BLaER1 (cell line): ENCODE measurements around the gene ITPKB.
A peak's percentile ranks its signal among the peaks of the same experiment; 100 is the strongest.
"Not testable (repeated sequence)": the region's sequence is repeated elsewhere in the genome, so short reads cannot be mapped to it uniquely, and the experiment has no call there.

ENCODE experiments used
- H3K27ac ChIP-seq: shearing (Covaris generic); formaldehyde crosslinking; 2 replicates; pipeline ENCODE4 v1.8.1; 2022
- H3K27me3 ChIP-seq: shearing (Covaris generic); formaldehyde crosslinking; 2 replicates; pipeline ENCODE4 v1.8.1; 2022
- H3K36me3 ChIP-seq: shearing (Covaris generic); formaldehyde crosslinking; 2 replicates; pipeline ENCODE4 v1.8.1; 2022
- H3K4me1 ChIP-seq: shearing (Covaris generic); formaldehyde crosslinking; 2 replicates; pipeline ENCODE4 v1.8.1; 2022
- H3K4me2 ChIP-seq: shearing (Covaris generic); formaldehyde crosslinking; 2 replicates; pipeline ENCODE4 v1.8.1; 2022
- H3K4me3 ChIP-seq: shearing (Covaris generic); formaldehyde crosslinking; 2 replicates; pipeline ENCODE4 v1.8.1; 2022
- H3K9ac ChIP-seq: shearing (Covaris generic); formaldehyde crosslinking; 2 replicates; pipeline ENCODE4 v1.8.1; 2022
- H3K9me3 ChIP-seq: shearing (Covaris generic); formaldehyde crosslinking; 2 replicates; pipeline ENCODE4 v1.8.1; 2022
- H4K20me1 ChIP-seq: shearing (Covaris generic); formaldehyde crosslinking; 2 replicates; pipeline ENCODE4 v1.8.1; 2022
- Cebpa-rat ChIP-seq: shearing (Covaris generic); IDR thresholded peaks from 2 replicates; pipeline ENCODE4 v1.8.1; 2022

Gene ITPKB

DNA sequence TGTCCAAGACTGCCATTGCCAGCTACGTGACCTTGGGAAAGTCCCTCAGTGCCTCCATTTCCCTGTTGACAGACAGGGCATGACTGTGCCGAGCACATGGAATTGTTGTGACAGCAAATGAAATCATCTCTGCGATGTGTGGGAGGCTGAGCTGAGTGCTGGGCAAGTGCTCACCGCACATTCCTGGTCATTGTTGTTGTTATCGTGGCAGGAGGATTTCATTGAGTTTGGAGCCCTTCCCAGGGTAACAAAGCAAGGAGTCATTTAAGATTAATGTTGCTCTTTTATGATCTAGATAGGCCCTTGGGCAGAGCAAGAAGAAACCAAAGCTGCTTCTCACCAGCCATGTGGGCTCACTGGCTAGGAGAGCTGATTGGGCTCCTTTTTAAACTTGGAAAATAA is 39.6 kb upstream of the ITPKB start:
- H3K27me3 ChIP-seq: no peaks in the 10 kb centered on the region
- peaks cover 3% of the 10 kb centered on the region; the same call in 1 of the 2 replicates for H3K9me3 ChIP-seq
- no peak overlapping the region for H3K9ac ChIP-seq
- H4K20me1 ChIP-seq: no peaks in the 10 kb centered on the region
- H3K4me2 ChIP-seq: no peak overlapping the region
- no peak overlapping the region for H3K4me3 ChIP-seq
- no peaks in the 10 kb centered on the region for H3K36me3 ChIP-seq
- no peak for TF ChIP-seq Cebpa-rat
- no peak overlapping the region for H3K27ac ChIP-seq
- H3K4me1 ChIP-seq: no peaks in the 10 kb centered on the region

DNA sequence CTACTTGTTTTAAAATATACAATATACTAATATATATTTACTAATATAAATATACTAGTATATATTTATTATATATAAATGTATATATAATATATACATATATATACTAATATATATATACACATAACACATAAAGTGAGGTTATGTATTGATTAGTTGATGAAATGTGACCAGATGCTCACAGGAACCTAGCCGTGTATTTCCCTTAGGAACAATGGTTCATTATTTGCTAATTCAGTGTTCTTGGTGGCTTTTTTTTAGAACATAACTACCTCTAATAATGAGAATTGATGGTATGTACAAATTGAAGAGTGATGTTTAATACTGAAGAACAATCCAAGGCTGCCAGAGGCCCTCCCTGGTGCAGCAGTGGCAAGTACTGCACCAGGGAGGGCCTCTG is 37.9 kb upstream of the ITPKB start:
- Histone ChIP-seq H4K20me1 (no peaks in the 10 kb centered on the region), H3K27ac (no peak overlapping the region), H3K4me3 (no peak overlapping the region), H3K36me3 (no peaks in the 10 kb centered on the region), H3K4me1 (0 out of 2 replicates have a peak, but pooled peaks cover 9% of the 10 kb centered on the region), H3K9me3 (peaks cover 3% of the 10 kb centered on the region; the same call in 1 of the 2 replicates), H3K9ac (no peak overlapping the region), H3K27me3 (no peaks in the 10 kb centered on the region), H3K4me2 (no peak overlapping the region)
- no peak for TF ChIP-seq Cebpa-rat

DNA sequence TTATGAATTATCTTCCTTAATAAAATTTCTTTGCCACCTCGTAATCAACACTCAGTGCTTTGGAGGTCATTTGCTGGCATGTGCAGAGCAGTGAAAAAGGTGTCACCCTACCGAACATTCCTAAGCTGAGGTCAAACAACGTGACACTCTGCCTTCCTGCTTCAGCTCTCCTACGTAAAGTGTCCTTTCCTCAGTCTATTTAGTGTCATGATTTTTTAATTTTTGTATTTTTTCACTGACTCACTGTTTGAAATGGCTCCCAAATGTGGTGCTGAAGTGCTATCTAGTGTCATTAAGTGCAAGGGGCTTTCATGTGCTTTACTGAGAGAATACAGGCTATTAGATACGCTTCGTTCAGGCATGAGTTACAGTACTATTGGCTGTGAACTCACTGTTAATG is 37.0 kb upstream of the ITPKB start:
- Histone ChIP-seq H3K27ac (no peak overlapping the region), H3K4me2 (no peak overlapping the region), H3K36me3 (no peaks in the 10 kb centered on the region), H4K20me1 (no peaks in the 10 kb centered on the region), H3K4me1 (0 out of 2 replicates have a peak, but pooled peaks cover 9% of the 10 kb centered on the region), H3K9me3 (peaks cover 3% of the 10 kb centered on the region; the same call in 1 of the 2 replicates), H3K4me3 (no peak overlapping the region), H3K9ac (no peak overlapping the region), H3K27me3 (no peaks in the 10 kb centered on the region)
- TF ChIP-seq Cebpa-rat: no peak

DNA sequence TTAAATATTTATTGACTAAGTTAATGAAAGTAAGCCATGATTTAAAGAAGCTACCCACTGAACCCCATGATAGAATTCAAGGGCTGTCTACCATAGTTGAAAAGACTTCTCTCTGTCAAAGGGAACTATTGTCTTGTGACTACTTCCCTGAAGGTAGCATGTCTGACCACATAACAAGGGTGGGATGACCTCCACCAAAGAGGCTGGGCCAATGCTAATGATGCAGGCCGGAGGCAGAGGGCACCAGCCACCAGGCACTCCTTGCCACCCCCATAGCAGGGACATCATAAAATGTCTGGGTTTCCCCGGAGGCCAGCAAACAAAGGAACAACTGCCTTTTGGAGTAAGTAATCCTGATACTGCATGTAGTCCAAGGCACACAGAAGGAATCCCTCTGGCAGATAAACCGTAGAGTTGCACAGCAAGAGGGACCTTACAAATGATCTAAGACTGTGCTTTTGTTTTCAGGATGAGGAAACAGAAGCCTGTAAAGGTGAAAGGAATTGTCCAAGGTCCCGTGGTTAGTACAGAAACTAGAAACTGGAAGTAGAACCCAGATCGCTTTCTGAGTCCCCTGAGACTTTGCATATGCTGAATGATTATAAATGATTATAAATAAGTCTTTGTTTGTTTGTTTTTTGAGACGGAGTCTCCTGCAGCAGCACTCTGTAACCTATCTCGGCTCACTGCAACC is 33.5 kb upstream of the ITPKB start:
- H3K9me3 ChIP-seq: peaks cover 3% of the 10 kb centered on the region; the same call in 1 of the 2 replicates
- no peaks in the 10 kb centered on the region for H4K20me1 ChIP-seq
- H3K4me2 ChIP-seq: no peak overlapping the region
- no peak overlapping the region for H3K27ac ChIP-seq
- H3K4me3 ChIP-seq: no peak overlapping the region
- no peaks in the 10 kb centered on the region for H3K36me3 ChIP-seq
- TF ChIP-seq Cebpa-rat: no peak
- no peaks in the 10 kb centered on the region for H3K27me3 ChIP-seq
- H3K4me1 ChIP-seq: 0 out of 2 replicates have a peak, but pooled peaks cover 9% of the 10 kb centered on the region
- H3K9ac ChIP-seq: no peak overlapping the region

DNA sequence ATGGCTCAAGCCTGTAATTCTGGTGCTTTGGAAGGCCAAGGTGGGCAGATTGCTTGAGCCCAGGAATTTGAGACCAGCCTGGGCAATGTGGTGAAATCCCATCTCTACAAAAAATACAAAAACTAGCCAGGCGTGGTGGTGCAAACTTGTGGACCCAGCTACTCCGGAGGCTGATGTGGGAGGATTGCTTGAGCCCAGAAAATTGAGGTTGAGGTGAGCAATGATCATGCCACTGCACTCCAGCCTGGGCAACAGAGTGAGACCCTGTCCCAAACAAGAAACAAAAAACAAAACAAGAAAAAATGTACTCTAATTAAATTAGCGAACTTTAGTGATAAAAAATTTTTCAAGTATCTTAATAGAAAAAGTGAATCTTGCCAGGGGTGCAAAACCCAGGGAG is 28.1 kb upstream of the ITPKB start:
- H3K4me2 ChIP-seq, H4K20me1 ChIP-seq, H3K27me3 ChIP-seq, H3K9ac ChIP-seq, H3K36me3 ChIP-seq, H3K27ac ChIP-seq, H3K4me3 ChIP-seq, H3K9me3 ChIP-seq: not testable (repeated sequence)
- H3K4me1 ChIP-seq: peaks cover 10% of the 10 kb centered on the region

DNA sequence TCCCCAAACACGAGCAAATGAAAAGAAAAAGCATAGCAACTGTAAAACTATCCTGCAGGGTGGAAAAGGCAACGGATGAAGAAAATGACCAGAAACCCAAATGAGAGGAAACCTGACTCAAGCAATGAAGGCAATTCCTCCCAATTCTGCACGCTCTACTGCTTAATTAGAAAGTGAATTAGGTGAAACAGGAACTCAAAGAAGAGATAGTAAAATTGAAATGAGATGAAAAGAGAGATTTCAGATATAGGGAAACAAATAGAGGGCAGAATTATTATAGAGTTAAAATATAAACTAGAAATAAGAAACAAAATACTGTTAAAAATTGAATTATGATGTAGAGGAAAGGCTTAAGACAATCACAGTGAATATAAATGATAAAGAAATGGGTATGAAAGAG is 27.5 kb upstream of the ITPKB start:
- H3K27ac ChIP-seq: no peak overlapping the region

DNA sequence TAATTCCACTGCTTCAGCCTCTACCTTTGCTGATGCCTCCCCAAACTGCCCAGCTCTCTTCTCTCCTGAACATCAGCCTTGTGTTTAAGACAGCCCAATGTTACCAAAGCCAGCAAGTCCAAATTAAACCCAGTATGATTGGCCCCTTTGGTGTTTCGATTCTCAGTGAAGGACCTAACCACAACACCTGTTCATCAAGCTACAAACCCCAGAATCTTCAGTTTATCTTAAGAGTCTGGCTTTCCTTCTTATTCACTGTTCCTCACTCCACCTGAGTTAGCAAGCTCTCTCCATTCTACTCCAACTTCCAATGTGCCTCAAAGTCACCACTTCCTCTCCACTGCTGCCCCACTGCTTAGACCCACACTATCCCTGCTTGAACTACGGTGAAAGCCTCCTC is 25.5 kb upstream of the ITPKB start:
- no peaks in the 10 kb centered on the region for H3K9me3 ChIP-seq
- H3K27ac ChIP-seq: no peak overlapping the region
- no peak overlapping the region for H3K9ac ChIP-seq
- H3K36me3 ChIP-seq: no peaks in the 10 kb centered on the region
- TF ChIP-seq Cebpa-rat: no peak
- 0 out of 2 replicates have a peak overlapping the region, but pooled peaks have one; percentile 6 for H3K4me2 ChIP-seq
- H3K4me3 ChIP-seq: no peak overlapping the region
- H3K27me3 ChIP-seq: no peaks in the 10 kb centered on the region
- H3K4me1 ChIP-seq: peaks cover 10% of the 10 kb centered on the region
- H4K20me1 ChIP-seq: no peaks in the 10 kb centered on the region

More for the DNA sequence above, 27.5 kb upstream of the ITPKB start:
- no peak overlapping the region for H3K4me2 ChIP-seq
- peaks cover 10% of the 10 kb centered on the region for H3K4me1 ChIP-seq
- TF ChIP-seq Cebpa-rat: no peak
- H3K36me3 ChIP-seq: no peaks in the 10 kb centered on the region
- no peaks in the 10 kb centered on the region for H3K27me3 ChIP-seq
- H4K20me1 ChIP-seq: no peaks in the 10 kb centered on the region
- H3K9me3 ChIP-seq: no peaks in the 10 kb centered on the region
- no peak overlapping the region for H3K4me3 ChIP-seq
- H3K9ac ChIP-seq: no peak overlapping the region

DNA sequence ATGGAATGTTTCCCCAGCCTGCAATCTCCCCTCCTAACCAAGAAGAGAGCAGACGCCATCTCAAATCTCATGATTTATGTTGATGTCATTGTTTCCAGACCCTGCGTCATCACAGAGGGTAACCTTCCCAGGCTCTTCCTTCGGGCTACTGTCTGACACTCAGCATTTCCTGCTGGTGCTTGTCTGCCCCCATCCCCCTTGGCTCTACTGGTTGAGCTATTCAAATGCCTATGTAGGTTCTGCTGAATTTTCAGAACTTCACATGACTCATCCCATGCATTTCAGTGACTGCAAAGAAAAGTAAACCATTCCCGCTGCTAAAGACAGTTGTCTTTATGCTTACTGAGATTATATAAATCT is 24.8 kb upstream of the ITPKB start:
- Histone ChIP-seq H3K27me3 (no peaks in the 10 kb centered on the region), H3K4me1 (peaks cover 10% of the 10 kb centered on the region), H3K4me3 (no peak overlapping the region), H3K27ac (no peak overlapping the region), H3K9me3 (no peaks in the 10 kb centered on the region), H3K9ac (no peak overlapping the region), H3K36me3 (no peaks in the 10 kb centered on the region), H4K20me1 (no peaks in the 10 kb centered on the region), H3K4me2 (0 out of 2 replicates have a peak overlapping the region, but pooled peaks have one; percentile 6)
- TF ChIP-seq Cebpa-rat: no peak

DNA sequence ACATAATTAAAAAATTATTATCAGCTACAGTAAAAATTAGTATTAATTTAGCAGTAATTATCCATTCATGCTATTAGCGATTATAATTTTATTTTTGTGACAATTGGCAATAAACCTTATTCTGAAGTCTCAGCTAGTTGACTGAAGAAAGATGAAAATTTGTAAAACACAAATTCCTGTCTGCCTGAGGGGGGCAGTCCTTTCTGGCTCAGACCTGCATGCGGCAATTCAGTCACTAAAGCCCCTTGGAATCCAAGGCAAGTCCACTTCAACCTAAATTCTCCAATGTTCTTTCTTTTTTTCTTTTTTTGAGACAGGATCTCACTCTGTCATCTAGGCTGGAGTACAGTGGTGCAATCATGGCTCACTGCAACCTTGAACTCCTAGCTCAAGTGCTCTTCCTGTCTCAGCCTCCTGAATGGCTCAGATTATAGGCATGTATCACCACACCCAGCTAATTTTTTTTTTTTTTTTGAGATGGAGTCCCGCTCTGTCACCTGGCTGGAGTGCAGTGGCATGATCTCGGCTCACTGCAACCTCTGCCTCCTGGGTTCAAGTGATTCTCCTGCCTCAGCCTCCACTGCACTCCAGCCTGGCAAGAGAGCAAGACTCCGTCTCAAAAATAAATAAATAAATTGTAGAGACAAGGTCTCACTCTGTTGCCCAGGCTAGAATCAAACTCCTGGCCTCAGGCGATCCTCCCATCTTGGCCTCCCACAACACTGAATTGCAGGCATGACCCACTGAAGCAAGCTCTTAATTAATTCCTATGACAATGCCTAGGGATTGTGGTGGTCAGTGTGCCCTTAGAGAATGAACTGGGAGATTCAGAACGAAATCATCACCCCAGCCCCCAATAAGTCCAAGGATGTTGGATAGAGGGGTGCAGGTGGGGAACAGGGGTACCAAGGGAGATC is 24.2 kb upstream of the ITPKB start:
- Histone ChIP-seq H3K4me2 (no peak overlapping the region), H3K9ac (no peak overlapping the region), H3K27me3 (no peaks in the 10 kb centered on the region), H3K36me3 (no peaks in the 10 kb centered on the region), H3K4me3 (no peak overlapping the region), H4K20me1 (no peaks in the 10 kb centered on the region), H3K9me3 (no peaks in the 10 kb centered on the region), H3K27ac (no peak overlapping the region), H3K4me1 (peaks cover 10% of the 10 kb centered on the region)
- TF ChIP-seq Cebpa-rat: no peak

DNA sequence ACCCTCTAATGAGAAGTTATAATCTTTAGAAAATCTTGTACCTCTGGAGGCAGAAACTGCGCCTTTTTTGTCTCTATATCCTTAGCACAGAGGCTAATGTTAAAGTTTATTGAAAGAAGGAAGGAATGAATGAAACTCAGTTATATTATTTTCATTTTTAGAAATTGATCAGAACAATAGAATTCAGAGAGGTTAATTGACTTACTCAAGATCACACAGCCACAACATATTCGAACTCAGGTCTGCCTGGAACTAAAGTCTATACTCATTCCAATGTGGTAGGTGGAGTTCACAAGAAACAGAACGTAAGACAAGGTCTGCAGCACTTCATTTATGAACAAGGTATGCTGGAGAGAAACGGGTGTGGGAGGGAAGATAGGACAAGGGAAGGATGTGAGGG is 23.0 kb upstream of the ITPKB start:
- H3K4me3 ChIP-seq: no peak overlapping the region
- H3K27me3 ChIP-seq: no peaks in the 10 kb centered on the region
- no peaks in the 10 kb centered on the region for H3K36me3 ChIP-seq
- H3K9ac ChIP-seq: no peak overlapping the region
- no peak for TF ChIP-seq Cebpa-rat
- no peaks in the 10 kb centered on the region for H3K9me3 ChIP-seq
- no peak overlapping the region for H3K27ac ChIP-seq
- H3K4me2 ChIP-seq: no peak overlapping the region
- H4K20me1 ChIP-seq: no peaks in the 10 kb centered on the region
- H3K4me1 ChIP-seq: peaks cover 10% of the 10 kb centered on the region
